Activated naive CD8-positive, alpha-beta T cell treated with anti-CD3 and anti-CD28 coated beads, Interleukin-2, amount 50 U/mL, for 16 hours (primary cell): ENCODE results near the gene PITRM1.

Source experiments
- DNase-seq: peaks from one replicate; pipeline ENCODE4 v3.0.0-alpha.2; 2020; ENCODE audit warnings: low read depth, low spot score

PITRM1 gene

DNA sequence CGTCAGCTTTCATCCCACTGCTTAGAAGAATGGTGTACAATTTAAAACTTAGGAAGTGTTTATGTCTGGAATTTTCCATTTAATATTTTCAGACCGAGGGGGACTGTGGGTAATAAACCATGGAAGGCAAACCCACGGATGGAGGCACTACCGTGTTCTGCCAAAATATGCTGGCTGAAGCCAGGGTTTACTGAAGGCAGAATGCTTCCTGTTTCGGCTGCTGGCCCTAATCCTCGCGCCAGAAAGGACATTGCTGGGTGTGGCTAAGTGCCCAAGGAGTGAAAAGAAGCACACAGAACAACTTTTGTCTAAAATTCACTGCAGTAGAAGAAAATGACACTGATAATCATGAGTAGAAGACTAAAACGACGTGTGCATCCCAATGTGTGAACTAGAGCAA, 32.3 kb downstream of the PITRM1 start:
- no peak for DNase-seq

DNA sequence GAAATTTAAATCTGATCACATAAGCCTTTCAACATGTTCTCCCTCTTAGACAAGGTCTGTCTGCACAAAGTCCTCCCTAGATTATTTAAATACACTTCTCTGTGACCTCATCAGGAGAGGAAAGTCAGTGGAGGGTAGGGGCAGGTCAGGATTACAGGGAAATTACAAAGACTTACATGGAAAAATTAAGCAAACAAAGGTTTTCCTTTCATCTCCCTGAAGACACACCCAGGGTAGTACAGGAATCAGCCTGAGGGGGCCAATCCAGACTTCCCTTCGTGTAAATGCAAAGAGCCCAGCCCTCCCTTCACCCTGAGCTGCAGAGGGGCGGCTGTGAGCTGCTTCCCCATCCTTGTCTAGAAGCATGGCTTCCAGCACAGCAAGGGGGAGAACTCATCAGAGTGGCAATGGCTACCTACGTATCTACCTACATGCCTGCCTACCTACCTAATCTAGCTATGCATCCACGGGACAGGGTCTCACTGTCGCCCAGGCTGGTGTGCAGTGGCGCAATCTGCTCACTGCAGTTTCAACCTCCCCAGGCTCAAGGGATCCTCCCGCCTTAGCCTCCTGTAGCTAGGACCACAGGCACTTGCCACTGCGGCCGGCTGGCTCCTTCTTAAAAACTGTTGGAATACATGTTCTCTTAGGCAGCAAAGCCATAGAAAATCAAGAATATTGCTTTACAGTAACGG, 33.2 kb downstream of the PITRM1 start:
- DNase-seq: no peak

DNA sequence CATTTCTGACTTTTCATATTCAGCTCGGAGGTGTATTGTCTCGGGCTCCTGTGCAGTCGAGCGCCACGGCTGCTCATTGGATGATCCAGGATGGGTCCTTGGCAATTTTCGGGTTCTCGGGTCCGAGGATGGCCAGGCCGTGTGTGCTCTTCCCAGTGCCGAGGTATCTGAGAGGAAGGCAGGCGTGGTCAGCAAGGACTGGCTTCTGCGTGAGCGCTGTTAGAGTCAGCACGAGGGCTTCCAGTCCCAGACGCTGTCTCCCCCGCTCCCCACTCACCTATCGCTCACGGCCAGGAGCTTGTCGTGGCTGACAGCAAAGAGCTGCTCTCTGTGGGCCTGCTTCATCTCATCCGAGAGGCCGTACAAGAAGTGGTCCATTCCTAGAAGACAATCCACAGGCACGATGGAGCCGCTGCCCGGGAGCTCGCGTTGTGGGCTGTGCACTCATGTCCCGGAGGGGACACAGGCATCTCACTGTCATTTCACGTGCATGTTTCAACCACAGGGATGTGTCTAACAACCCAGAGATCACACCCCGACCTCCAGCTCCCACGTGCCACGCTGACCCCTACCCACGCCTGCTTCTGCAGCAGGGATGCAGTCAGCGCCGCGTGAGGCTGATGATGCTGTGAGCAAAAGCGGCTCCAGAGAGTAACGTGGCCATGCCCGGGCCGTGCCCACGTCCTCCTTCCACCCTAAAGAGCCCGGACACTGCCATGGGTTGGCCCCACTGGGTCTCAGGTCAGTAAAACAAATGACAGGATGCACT, 34.4 kb downstream of the PITRM1 start:
- DNase-seq: no peak

DNA sequence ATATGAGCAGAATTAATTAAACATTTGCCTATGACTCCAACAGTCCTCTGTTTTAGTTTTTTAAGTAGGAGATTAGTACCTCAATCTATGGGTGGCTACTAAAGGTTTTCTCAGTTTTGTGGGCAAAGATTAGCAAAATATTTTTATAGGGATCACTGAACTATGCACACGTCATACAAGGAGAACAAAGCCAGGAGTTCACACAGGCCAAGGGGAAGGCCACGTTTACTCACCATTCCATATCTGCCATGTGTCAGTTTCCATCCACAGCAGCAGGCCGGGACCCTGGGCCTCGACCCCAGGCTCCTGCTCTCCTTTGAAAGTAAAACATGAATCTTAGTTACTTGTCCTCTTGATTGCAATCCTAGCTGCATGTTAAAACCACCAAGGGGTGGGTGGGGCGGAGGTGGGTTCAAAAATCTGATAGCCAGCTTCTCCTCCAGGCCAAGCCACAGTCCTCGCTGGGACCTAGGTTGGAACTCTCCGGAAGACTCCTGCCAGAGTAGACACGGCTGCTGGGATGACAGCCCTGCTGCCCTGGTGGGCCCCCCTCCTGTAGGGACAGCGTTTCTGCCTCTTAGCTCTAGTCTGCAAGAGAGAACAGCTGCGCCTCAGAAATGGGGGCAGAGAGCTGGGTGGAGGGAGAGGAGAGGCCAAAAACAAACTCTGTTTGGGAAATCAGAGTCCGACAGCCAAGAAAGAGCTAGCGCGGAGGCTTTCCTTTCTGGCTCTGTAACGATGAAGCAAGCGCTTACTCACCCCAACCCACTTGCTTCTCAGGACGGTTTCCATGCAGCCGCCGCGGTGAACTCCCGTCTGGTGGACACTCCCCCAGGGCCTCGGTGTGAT, 35.6 kb downstream of the PITRM1 start:
- no peak for DNase-seq

DNA sequence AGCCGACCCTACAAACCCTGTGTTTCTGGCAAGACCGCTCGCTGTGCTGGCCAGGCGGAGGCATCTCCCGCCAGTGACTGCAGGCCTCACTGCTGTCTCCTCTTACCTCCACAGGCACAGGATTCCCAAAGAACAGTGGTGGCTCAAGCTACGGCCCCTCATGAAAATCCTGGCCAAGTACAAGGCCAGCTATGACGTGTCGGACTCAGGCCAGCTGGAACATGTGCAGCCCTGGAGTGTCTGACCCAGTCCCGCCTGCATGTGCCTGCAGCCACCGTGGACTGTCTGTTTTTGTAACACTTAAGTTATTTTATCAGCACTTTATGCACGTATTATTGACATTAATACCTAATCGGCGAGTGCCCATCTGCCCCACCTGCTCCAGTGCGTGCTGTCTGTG, 36.2 kb downstream of the PITRM1 start:
- no peak for DNase-seq

DNA sequence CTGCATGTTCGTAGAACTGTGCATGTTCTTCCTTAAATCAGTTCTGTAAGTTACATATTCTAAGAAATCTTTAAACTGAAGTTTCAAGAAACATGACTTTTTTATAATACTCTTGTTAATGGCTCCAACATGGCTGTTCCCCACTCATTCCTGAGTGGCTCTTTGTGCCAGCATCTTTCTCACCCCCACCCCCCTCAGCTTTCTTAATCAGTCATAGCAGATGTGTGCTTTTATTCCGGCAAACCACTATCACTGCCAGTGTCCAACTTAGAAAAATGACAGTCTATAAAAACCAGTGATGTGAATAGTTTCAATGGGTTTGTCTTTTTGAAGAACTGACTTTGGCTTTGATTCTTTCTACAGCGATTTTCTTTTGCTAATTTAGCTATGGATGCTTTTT, 37.6 kb downstream of the PITRM1 start:
- no peak for DNase-seq

DNA sequence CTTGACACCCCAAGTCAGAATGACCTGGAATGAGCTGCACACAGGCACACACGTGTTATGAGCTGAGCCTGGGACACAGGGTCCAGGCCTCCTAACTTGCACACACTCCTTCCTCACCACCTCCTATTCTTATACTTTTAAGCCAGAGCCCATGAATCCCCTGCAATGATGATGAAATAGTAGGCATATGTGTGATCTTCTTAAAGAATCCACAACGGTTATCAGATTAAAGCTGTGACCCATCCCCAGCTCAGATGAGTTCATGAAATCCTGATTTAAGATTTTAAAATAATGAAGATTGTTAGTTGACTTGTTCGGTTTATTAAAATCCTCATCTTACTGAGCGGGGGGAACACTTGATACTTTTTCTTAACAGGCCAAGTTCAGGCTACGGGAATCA, 38.6 kb downstream of the PITRM1 start:
- no peak for DNase-seq

DNA sequence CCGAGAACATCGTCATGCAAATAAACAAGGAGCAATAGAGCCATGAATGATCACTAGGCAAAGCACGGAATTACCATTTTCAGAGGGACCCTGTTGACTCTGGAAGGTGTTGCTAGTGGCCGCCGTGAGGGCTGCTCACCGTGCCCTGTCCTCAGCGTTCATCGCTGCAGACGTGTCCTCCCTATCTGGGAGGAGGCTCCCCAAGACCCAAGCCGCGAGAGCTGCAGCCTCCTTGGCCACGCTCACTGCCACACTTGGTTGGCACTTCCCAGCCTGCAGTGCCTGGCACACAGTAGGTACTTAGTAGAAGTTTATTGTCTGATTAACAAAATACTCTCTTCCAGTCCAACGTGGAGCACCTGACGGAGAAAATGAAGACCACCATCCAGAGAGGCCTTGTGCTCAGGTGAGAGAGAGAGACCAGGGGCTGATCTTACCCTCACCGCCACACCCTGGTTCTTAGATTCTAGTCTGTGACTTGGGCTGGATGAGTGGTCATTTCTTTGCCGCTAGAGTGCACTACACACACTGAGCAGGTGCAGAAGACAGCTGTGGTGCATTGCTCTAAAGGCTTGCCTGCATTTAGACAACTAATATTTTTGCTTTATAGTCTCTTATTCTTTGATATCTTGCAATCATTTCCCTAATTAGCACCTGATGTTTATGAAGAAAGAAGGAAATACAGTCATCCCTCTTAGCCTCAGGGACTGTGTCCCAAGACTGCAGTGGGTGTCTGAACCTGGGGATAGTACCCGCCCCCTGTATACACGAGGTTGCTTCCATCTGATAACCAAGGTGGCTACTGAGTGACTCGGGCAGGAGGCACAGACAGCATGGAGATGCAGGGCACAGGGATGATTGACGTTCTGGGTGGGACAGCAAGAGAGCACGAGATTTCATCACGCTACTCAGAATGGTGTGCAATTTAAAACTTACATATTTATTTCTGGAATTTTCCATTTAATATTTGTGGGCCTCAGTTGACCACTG, 40.3 kb downstream of the PITRM1 start:
- no peak for DNase-seq

DNA sequence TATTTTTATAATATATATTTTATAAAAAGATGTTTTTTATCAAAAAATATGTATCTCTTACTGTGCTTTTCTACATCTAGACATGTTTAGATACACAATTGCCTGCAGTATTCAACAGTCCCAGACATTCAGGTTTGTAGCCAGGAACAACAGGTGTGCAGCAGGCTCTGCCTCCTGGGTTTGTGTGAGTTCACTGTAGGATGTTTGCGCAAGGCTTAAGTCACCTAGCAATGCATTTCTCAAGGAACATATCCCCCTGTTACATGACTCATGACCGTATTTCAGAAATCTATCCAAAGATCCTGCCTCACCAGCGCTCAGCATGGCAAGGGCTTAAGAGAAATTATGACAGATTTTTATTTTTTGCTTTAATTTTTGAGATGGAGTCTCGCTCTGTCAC, 41.5 kb downstream of the PITRM1 start:
- DNase-seq: no peak

DNA sequence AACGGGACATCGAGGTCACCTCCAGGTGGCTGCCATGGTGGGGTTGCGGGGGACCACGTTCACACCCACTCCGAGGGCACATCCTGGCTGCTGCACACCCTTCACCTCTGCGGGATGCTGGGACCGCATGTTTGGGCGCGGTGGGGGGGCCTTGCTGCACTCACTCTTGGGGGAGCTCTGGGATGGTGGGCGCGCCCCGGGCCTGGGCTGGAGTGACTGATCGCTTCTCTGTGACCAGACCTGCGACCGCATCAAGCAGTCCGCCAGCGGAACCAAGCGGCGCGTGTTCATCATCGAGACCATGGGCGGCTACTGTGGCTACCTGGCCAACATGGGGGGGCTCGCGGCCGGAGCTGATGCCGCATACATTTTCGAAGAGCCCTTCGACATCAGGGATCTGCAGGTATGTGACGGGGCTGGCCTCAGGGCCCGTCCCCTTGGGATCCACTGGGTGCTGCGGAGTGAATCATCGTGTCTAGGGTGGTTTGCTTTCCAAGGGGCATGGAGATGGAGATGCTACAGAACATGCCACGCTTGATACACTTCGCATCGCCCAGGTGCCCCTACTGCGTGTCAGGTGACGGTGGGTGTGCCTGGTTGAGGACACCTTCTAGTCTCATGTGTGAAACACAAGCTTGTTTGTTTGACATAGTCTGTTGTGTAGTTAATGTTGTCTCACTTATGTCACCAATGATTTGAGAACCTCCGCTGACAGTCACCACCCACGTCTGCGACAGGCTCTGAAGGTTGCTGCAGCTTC, 42.8 kb downstream of the PITRM1 start:
- no peak for DNase-seq

DNA sequence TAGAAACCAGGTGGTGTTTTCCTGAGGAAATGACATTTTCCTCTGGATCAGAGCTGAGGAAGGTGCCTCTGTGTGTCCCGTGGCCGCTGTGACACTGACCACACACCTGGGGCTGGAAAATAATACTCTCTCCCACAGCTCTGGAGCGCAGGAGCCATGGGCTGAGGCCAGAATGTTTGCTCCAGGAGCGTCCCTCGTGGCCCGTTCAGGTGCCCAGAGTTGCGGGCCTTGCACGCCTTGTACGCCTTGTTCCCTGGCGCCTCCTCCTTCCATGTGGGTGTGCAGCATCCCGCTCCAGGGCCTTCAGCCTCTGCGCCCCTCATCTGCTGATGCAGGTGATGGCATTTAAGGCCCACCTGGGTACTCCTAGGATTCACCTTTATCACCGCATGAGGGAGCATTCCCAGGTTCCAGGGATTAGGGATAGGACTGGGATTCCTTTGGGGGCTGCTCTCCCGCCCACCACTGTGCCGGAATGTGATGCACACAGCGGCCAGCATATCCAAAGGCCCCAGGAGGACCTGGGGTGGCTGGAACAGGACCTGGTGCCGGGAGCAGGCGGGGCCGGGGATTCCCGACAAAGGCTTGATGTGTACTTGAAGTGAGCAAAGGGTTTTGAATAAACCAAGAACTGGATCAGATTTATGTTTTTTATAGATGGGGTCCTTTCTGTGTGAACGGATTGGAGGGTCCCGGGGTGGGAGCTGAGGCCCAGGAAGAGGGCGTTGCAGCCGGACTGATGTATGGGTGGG, 44.0 kb downstream of the PITRM1 start:
- DNase-seq: no peak

DNA sequence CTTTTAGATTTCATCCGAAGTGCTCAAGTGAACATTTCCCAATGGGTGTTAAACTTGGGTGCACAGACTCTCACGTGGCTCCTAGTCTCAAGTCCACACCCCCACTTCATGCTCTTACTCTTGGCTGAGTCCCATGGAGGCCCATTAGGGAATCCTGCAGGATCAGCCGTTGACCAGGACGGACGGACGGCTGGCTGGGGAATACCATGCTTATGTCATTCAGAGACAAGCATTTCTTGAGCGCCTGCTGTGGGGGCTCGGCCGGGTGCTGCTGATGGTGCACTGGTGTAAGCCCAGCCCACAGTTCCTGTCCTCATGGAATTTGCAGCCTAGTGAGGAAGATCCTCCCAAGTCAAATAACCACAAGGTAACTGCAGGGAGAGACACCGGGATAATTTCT, 44.7 kb downstream of the PITRM1 start:
- DNase-seq: no peak

DNA sequence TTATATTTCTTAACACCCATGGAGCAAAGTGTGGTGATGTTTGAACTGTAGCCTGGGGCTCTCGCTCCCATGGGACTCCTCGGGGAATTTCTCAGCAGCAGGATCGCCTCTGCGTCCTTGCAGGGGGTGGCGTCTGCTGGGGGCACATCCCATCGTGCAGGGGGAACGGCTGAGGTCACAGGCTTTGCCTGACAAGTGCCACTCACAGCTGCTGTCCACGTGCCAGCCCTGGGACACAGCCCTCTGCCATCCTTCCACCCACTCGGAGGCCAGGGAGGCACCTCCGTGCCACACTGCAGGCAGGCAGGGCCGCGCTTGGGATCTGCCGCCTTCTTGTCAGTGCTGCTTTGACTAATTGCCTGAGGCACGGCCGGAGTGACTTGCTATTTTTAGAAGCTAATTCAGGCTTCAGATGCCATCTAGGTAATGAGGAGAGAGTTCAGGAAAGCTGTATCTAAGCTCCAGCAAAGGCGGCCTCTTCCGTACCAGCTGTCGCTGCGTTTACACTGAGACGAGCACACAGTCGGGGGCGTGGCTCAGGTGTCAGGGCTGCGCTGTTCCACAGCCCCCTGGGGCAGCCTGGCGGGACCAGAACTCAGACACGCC, 45.7 kb downstream of the PITRM1 start:
- no peak for DNase-seq

DNA sequence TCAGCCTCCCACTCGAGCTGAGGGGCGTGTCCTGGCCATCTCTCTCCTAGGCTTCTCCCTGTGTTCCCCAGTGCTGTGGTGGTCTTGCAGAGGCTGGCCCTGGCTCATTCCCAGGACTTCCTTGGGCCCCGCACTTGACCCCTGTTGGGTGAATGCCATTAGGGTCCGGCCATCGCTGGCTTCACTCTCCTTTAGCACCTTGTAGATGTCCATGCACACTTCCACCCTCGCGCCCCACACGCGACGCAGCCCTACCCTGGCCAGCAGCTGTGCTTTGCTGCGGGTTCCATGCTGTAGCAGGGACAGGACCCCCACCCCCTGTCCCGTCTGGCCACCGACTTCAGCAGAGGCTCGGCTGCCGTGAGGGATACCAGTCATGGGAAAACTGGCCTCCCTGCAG, 46.3 kb downstream of the PITRM1 start:
- no peak for DNase-seq

DNA sequence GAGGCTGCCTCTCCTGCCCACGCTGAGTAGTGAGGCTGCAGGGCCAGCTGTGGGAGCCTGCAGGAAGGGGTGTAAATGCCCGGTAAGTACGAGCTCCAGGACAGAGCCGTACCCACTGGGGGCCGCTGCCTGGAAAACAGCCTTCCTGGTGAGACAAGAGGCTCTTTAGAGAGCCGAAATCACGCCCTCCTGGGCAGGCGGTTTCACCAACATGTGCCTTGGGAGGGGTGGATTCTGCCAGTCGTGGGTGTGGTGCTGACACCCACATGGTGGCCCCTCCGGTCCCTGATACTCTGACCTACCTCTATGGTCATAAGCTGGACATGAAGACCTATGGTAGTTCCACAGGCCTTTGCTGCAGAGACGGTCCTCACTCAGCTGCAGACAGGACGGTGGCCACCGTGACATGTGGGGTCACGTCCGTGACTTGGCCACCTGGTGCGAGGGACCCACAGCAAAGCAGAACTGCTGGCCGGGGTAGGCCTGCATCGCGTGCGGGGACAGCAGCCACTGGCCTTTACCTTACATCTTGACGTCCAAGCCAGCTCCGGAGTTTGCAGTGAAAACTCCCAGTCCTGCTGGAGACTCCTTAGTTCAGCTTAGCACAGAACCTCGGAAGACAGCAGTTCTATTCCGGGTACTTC, 46.9 kb downstream of the PITRM1 start:
- DNase-seq: no peak

DNA sequence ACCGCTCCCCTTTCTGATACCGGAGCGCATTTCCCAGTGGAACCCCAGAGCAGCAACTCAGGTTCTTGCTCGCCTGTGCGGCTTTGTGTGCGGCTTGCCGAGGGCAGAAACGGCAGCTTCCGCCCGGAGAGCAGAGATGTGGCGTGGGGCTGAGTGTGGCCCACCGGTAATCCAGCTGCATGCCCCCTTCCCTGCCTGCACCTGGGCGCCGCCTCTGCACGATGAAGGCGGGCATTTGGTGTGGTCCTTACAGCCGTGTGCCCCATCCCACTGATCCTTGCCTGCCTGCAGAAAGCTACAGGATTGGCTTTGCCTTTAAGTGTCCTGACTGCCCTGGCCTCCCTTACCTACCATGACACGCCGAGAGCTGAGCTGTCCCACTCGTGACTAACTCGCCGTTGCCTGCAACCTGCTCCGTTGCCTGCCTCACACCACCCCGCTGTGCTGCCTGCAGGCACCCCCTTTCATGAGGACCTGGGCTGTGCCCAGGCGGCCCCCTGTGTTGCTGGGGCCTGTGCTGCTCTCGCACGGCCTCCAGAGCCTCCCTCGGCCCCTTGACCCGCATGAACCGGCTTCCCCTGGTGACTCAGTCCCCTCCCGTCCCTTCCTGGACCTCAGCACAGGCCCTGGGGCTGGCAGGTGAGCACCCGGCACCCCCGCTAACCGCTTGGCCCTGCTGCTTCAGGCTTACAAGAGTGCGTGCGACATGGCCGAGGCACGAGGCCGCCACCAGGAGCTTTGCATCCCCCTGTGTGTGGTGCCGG, 48.0 kb downstream of the PITRM1 start:
- DNase-seq: no peak

DNA sequence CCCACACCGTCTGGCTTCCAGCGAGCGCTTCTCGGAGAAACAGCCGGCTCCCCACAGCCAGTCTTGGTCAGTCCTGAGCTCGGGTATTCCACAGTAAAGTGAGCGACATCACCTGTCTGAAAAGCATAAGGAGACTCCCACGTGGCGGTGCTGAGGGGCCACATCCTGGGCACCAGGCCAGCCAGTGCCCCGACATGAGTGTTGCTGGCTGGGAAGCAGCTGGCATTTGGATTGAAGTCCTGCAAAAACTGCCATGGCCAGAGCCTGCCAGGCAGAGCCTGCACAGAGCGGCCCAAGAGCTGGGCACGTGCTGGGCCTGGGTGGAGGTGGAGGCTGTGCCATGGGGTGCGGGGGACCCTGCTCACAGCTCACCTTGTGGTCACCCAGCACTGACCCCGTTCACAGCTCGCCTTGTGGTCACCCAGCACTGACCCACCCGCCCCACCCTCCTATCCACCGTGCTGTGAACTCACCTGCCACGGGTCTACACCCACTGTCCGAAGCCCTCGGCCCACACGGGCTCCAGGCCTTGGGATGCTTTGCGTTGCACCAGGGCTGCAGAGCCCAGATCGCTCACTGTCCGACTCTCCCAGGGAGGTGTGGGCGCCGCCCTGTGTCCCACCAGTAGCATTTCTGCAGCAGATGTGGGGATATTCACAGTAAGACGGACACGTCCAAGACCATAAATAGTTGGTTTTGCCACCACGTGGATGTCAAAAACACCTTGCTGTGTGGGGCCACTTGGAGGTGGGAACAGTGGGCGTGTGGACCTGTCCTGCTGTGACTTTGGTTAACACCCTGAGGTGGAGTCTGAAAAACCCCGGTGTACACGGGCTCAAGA, 48.8 kb downstream of the PITRM1 start:
- no peak for DNase-seq
